WTC11 (cell line): ENCODE results near the gene DISC1. TPM values are rescaled to one million over a fixed set of nuclear protein-coding genes. Genes with fewer than 3 reads are reported as not detected.

Experiments
- ATAC-seq: fragments of 200-7000 bp; cut with Tn5 transposase; 2 replicates; pipeline ENCODE4 v1.10.0; 2021; ENCODE audit warnings: mild to moderate bottlenecking, moderate library complexity
- CTCF ChIA-PET: fragments of 300-600 bp; sonication (Branson Sonifier 250); formaldehyde crosslinking; loops from one replicate; lab custom pipeline; 2021; ENCODE audit warnings: antibody characterized with exemption; lab: Charles Lee
- POLR2A ChIA-PET: fragments of 350-600 bp; sonication (Branson Sonifier 250); formaldehyde crosslinking; loops from one replicate; lab custom pipeline; 2021; ENCODE audit warnings: antibody characterized with exemption; lab: Charles Lee
- DNase-seq: peaks from one replicate; pipeline ENCODE4 v3.0.0; 2021; ENCODE audit warnings: low spot score
- H3K27ac Mint-ChIP-seq: 2 replicates; pipeline ENCODE4 v1.8.0; 2021; ENCODE audit warnings: mixed read lengths
- H3K27me3 Mint-ChIP-seq: 2 replicates; pipeline ENCODE4 v1.8.0; 2021; ENCODE audit warnings: low read depth, mild to moderate bottlenecking, moderate library complexity, mixed read lengths
- H3K36me3 Mint-ChIP-seq: 2 replicates; pipeline ENCODE4 v1.8.0; 2021; ENCODE audit warnings: mixed read lengths
- H3K4me1 Mint-ChIP-seq: 2 replicates; pipeline ENCODE4 v1.8.0; 2022; ENCODE audit warnings: mixed read lengths
- H3K4me3 Mint-ChIP-seq: 2 replicates; pipeline ENCODE4 v1.8.0; 2021; ENCODE audit warnings: mild to moderate bottlenecking, moderate library complexity, mixed read lengths
- H3K9me3 Mint-ChIP-seq: 2 replicates; pipeline ENCODE4 v1.8.0; 2021; ENCODE audit warnings: mixed read lengths
- AR ChIP-seq: fragments of 250-450 bp; sonication (Bioruptor Pico); IDR thresholded peaks from 2 replicates; pipeline ENCODE4 v1.9.0; 2021; ENCODE audit warnings: mild to moderate bottlenecking
- ESRRA ChIP-seq: sonication (generic); formaldehyde crosslinking; IDR thresholded peaks from 2 replicates; pipeline ENCODE4 v1.8.1; 2022; ENCODE audit warnings: mild to moderate bottlenecking, missing genetic modification reagents, borderline replicate concordance
- FOXJ3 ChIP-seq: sonication (generic); formaldehyde crosslinking; IDR thresholded peaks from 2 replicates; pipeline ENCODE4 v1.9.0; 2021; ENCODE audit warnings: missing genetic modification reagents, mild to moderate bottlenecking, borderline replicate concordance
- HMGA2 ChIP-seq: fragments of 250-450 bp; sonication (Bioruptor Pico); IDR thresholded peaks from 2 replicates; pipeline ENCODE4 v1.4.0; 2021; ENCODE audit warnings: mild to moderate bottlenecking, moderate library complexity
- MXD4 ChIP-seq: fragments of 250-450 bp; sonication (Bioruptor Pico); IDR thresholded peaks from 2 replicates; pipeline ENCODE4 v1.8.0; 2021; ENCODE audit warnings: mild to moderate bottlenecking, moderate library complexity, borderline replicate concordance
- MYBL2 ChIP-seq: sonication (generic); formaldehyde crosslinking; IDR thresholded peaks from 2 replicates; pipeline ENCODE4 v1.8.1; 2023; ENCODE audit warnings: mild to moderate bottlenecking, moderate library complexity, missing genetic modification reagents
- NFYB ChIP-seq: sonication (generic); formaldehyde crosslinking; conservative IDR thresholded peaks from 2 replicates; pipeline ENCODE4 v1.8.0; 2022; ENCODE audit warnings: low read depth, missing genetic modification reagents
- NR3C1 ChIP-seq: sonication (generic); formaldehyde crosslinking; conservative IDR thresholded peaks from 2 replicates; pipeline ENCODE4 v1.8.1; 2023; ENCODE audit warnings: low read depth, mild to moderate bottlenecking, missing genetic modification reagents
- PREB ChIP-seq: sonication (generic); formaldehyde crosslinking; IDR thresholded peaks from 2 replicates; pipeline ENCODE4 v1.8.1; 2022; ENCODE audit warnings: mild to moderate bottlenecking, missing genetic modification reagents, moderate library complexity, borderline replicate concordance
- PRRX2 ChIP-seq: fragments of 250-450 bp; sonication (Bioruptor Pico); IDR thresholded peaks from 2 replicates; pipeline ENCODE4 v1.8.0; 2021; ENCODE audit warnings: mild to moderate bottlenecking
- RORB ChIP-seq: fragments of 250-450 bp; sonication (Bioruptor Pico); IDR thresholded peaks from 2 replicates; pipeline ENCODE4 v1.9.0; 2021; ENCODE audit warnings: mild to moderate bottlenecking
- SMAD4 ChIP-seq: sonication (generic); formaldehyde crosslinking; IDR thresholded peaks from 2 replicates; pipeline ENCODE4 v1.8.0; 2022; ENCODE audit warnings: mild to moderate bottlenecking, missing genetic modification reagents
- ZBTB21 ChIP-seq: sonication (generic); formaldehyde crosslinking; IDR thresholded peaks from 2 replicates; pipeline ENCODE4 v1.8.1; 2023; ENCODE audit warnings: mild to moderate bottlenecking, missing genetic modification reagents, borderline replicate concordance
- ZNF121 ChIP-seq: sonication (generic); formaldehyde crosslinking; IDR thresholded peaks from 2 replicates; pipeline ENCODE4 v1.8.0; 2023; ENCODE audit warnings: missing genetic modification reagents
- ZNF138 ChIP-seq: sonication (generic); formaldehyde crosslinking; conservative IDR thresholded peaks from 2 replicates; pipeline ENCODE4 v1.8.1; 2022; ENCODE audit warnings: mild to moderate bottlenecking, moderate library complexity, missing genetic modification reagents
- ZNF232 ChIP-seq: sonication (generic); formaldehyde crosslinking; IDR thresholded peaks from 2 replicates; pipeline ENCODE4 v1.8.0; 2022; ENCODE audit warnings: mild to moderate bottlenecking, missing genetic modification reagents
- ZNF263 ChIP-seq: sonication (generic); formaldehyde crosslinking; IDR thresholded peaks from 2 replicates; pipeline ENCODE4 v1.8.1; 2022; ENCODE audit warnings: low read depth, mild to moderate bottlenecking, moderate library complexity, missing genetic modification reagents
- ZNF281 ChIP-seq: sonication (generic); formaldehyde crosslinking; IDR thresholded peaks from 2 replicates; pipeline ENCODE4 v1.8.0; 2023; ENCODE audit warnings: mild to moderate bottlenecking, missing genetic modification reagents
- ZNF423 ChIP-seq: fragments of 250-450 bp; sonication (Bioruptor Pico); IDR thresholded peaks from 2 replicates; pipeline ENCODE4 v2.1.2; 2022; ENCODE audit warnings: mild to moderate bottlenecking, moderate library complexity
- ZNF671 ChIP-seq: fragments of 250-450 bp; sonication (Bioruptor Pico); IDR thresholded peaks from 2 replicates; pipeline ENCODE4 v1.8.0; 2021; ENCODE audit warnings: mild to moderate bottlenecking
- total RNA-seq: library from RNA; stranded (reverse); gene quantifications from 3 replicates; pipeline ENCODE4 v1.2.3, GENCODE V29; 2021
- TF ChIP-seq, protein P1 (sequence below): sonication (generic); formaldehyde crosslinking; IDR thresholded peaks from 2 replicates; pipeline ENCODE4 v1.8.1; 2022; ENCODE audit warnings: missing genetic modification reagents, borderline replicate concordance
- TF ChIP-seq, protein P2 (sequence below): sonication (generic); formaldehyde crosslinking; IDR thresholded peaks from 2 replicates; pipeline ENCODE4 v1.8.0; 2022; ENCODE audit warnings: mild to moderate bottlenecking, missing genetic modification reagents
- TF ChIP-seq, protein P3 (sequence below): sonication (generic); formaldehyde crosslinking; conservative IDR thresholded peaks from 2 replicates; pipeline ENCODE4 v1.8.1; 2022; ENCODE audit warnings: mild to moderate bottlenecking, missing genetic modification reagents

Gene DISC1
- total RNA-seq, 1 experiment from 2014 or later, result 5.5 TPM

DNA sequence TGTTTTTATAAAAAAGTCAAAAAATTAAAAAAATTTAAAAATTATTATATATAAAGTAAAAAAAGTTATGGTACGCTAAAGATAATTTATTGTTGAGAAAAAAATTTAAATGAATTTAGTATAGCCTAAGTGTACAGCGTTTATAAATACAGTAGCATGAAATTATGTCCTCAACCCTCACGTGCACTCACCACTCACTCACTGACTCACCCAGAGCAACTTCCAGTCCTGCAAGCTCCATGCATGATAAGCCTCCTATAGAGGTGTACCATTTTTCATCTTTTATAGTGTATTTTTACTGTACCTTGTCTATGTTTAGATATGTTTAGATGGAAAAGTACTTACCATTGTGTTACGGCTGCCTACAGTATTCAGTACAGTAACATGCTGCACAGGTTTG, 5.1 kb downstream of the DISC1 start:
- ChIA-PET CTCF (no interaction called here), POLR2A (no interaction called here)
- Mint-ChIP-seq H3K4me3 (no peak overlapping the region), H3K27me3 (peaks cover 5% of the 10 kb centered on the region), H3K27ac (no peak overlapping the region), H3K9me3 (no peaks in the 10 kb centered on the region), H3K36me3 (no peaks in the 10 kb centered on the region), H3K4me1 (peaks cover 6% of the 10 kb centered on the region)
- TF ChIP-seq NFYB (CRISPR knock-in tag) (no peak), ZNF423 (no peak), NR3C1 (CRISPR knock-in tag) (no peak), RORB (no peak), ESRRA (no peak), ZNF281 (no peak), PREB (CRISPR knock-in tag) (no peak), AR (no peak), MYBL2 (CRISPR knock-in tag) (no peak), ZNF232 (CRISPR knock-in tag) (no peak)
- TF ChIP-seq, protein P1, sequence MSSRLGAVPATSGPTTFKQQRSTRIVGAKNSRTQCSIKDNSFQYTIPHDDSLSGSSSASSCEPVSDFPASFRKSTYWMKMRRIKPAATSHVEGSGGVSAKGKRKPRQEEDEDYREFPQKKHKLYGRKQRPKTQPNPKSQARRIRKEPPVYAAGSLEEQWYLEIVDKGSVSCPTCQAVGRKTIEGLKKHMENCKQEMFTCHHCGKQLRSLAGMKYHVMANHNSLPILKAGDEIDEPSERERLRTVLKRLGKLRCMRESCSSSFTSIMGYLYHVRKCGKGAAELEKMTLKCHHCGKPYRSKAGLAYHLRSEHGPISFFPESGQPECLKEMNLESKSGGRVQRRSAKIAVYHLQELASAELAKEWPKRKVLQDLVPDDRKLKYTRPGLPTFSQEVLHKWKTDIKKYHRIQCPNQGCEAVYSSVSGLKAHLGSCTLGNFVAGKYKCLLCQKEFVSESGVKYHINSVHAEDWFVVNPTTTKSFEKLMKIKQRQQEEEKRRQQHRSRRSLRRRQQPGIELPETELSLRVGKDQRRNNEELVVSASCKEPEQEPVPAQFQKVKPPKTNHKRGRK (CRISPR knock-in tag), result no peak
- DNase-seq (no peak), ATAC-seq (no peak)

DNA sequence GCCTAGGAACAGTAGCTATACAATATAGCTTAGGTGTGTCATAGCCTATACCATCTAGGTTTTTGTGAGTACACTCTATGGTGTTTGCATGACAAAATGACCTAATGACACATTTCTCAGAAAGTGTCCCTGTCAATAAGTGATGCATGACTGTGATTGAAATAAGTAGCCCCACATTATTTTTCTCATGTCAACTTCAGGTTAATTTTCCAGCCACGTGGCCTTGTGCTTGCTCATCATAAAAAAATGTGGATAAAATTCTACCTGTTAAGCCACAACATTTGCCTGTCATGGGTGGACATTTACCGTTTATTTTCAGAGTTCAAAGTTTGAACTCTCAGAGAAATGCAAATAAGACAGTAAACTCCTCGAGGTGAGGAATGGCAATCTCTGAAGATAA, 5.5 kb downstream of the DISC1 start:
- H3K4me3 Mint-ChIP-seq, result no peak overlapping the region
- peaks cover 6% of the 10 kb centered on the region for H3K4me1 Mint-ChIP-seq
- ChIA-PET CTCF (no interaction called here), POLR2A (no interaction called here)
- DNase-seq, result no peak
- no peak for ATAC-seq
- H3K9me3 Mint-ChIP-seq, result no peaks in the 10 kb centered on the region
- no peak overlapping the region for H3K27ac Mint-ChIP-seq
- H3K27me3 Mint-ChIP-seq, result peaks cover 5% of the 10 kb centered on the region
- H3K36me3 Mint-ChIP-seq, result no peaks in the 10 kb centered on the region
- TF ChIP-seq FOXJ3 (CRISPR knock-in tag) (no peak), ZBTB21 (no peak), PREB (CRISPR knock-in tag) (no peak), HMGA2 (CRISPR knock-in tag) (no peak), ZNF138 (CRISPR knock-in tag) (no peak), AR (no peak), ESRRA (no peak), ZNF671 (no peak), PRRX2 (CRISPR knock-in tag) (no peak), MXD4 (CRISPR knock-in tag) (no peak), ZNF121 (CRISPR knock-in tag) (no peak), ZNF232 (CRISPR knock-in tag) (no peak), SMAD4 (CRISPR knock-in tag) (no peak), ZNF263 (no peak)
- TF ChIP-seq, protein P2, sequence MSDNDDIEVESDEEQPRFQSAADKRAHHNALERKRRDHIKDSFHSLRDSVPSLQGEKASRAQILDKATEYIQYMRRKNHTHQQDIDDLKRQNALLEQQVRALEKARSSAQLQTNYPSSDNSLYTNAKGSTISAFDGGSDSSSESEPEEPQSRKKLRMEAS (CRISPR knock-in tag), result no peak
- TF ChIP-seq, protein P3, sequence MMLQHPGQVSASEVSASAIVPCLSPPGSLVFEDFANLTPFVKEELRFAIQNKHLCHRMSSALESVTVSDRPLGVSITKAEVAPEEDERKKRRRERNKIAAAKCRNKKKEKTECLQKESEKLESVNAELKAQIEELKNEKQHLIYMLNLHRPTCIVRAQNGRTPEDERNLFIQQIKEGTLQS (CRISPR knock-in tag), result no peak
